Trophoblast cell (in vitro differentiated cells and primary cell): ENCODE results near the gene KIF5A.

Experiments used
- DNase-seq, 2 donors: peaks; one replicate each; pipeline ENCODE4 v3.0.0-alpha.2; 2016
- H2AFZ ChIP-seq: 2 replicates; pipeline ENCODE4 v1.6.1; 2013; ENCODE audit warnings: low read length, moderate library complexity, mild to moderate bottlenecking; ENCODE audit not compliant: insufficient read depth, poor library complexity
- H2AK5ac ChIP-seq: 2 replicates; pipeline ENCODE4 v1.6.1; 2013; ENCODE audit warnings: mild to moderate bottlenecking, low read length
- H2BK120ac ChIP-seq: 2 replicates; pipeline ENCODE4 v1.6.1; 2013; ENCODE audit warnings: low read length, mild to moderate bottlenecking, moderate library complexity; ENCODE audit not compliant: insufficient read depth, poor library complexity
- H2BK12ac ChIP-seq: 2 replicates; pipeline ENCODE4 v1.6.1; 2013; ENCODE audit warnings: mild to moderate bottlenecking, low read length, moderate library complexity
- H2BK5ac ChIP-seq: 2 replicates; pipeline ENCODE4 v1.6.1; 2013; ENCODE audit warnings: low read length, low read depth, moderate library complexity, mild to moderate bottlenecking; ENCODE audit not compliant: poor library complexity
- H3K14ac ChIP-seq: 2 replicates; pipeline ENCODE4 v1.6.1; 2013; ENCODE audit warnings: mild to moderate bottlenecking, low read length
- H3K18ac ChIP-seq: 2 replicates; pipeline ENCODE4 v1.6.1; 2013; ENCODE audit warnings: mild to moderate bottlenecking, low read length
- H3K23ac ChIP-seq: 2 replicates; pipeline ENCODE4 v1.6.1; 2013; ENCODE audit warnings: low read length
- H3K27ac ChIP-seq: 2 replicates; pipeline ENCODE4 v1.5.1; 2013; ENCODE audit warnings: low read depth, mild to moderate bottlenecking, inconsistent platforms, low read length, moderate library complexity
- H3K27me3 ChIP-seq: 2 replicates; pipeline ENCODE4 v1.6.1; 2013; ENCODE audit warnings: inconsistent platforms, mild to moderate bottlenecking, low read length, moderate library complexity; ENCODE audit not compliant: insufficient read depth
- H3K36me3 ChIP-seq, 2 experiments: 1 replicate in 1 of 2; 2 replicates in 1 of 2; pipeline ENCODE4 v1.6.1; 2013; ENCODE audit warnings: low read length in 2 of 2, mild to moderate bottlenecking in 2 of 2, moderate library complexity in 1 of 2; ENCODE audit not compliant: insufficient read depth in 2 of 2, control insufficient read depth in 1 of 2
- H3K4ac ChIP-seq: 2 replicates; pipeline ENCODE4 v1.6.1; 2013; ENCODE audit warnings: low read depth, mild to moderate bottlenecking, low read length, moderate library complexity
- H3K4me1 ChIP-seq, 2 experiments: 1 replicate in 1 of 2; 2 replicates in 1 of 2; pipeline ENCODE4 v1.6.1; 2013; ENCODE audit warnings: low read length in 2 of 2, mild to moderate bottlenecking in 2 of 2, moderate library complexity in 1 of 2; ENCODE audit not compliant: insufficient read depth in 2 of 2, control insufficient read depth in 1 of 2
- H3K4me2 ChIP-seq: 2 replicates; pipeline ENCODE4 v1.6.1; 2013; ENCODE audit warnings: inconsistent platforms, mild to moderate bottlenecking, low read length, moderate library complexity
- H3K4me3 ChIP-seq: 2 replicates; pipeline ENCODE4 v1.5.1; 2013; ENCODE audit warnings: mild to moderate bottlenecking, low read depth, low read length, inconsistent platforms
- H3K79me1 ChIP-seq: one replicate; pipeline ENCODE4 v1.6.1; 2013; ENCODE audit warnings: low read length
- H3K79me2 ChIP-seq: 2 replicates; pipeline ENCODE4 v1.6.1; 2013; ENCODE audit warnings: low read length, mild to moderate bottlenecking; ENCODE audit not compliant: control insufficient read depth, insufficient read depth, poor library complexity
- H3K9ac ChIP-seq: 2 replicates; pipeline ENCODE4 v1.6.1; 2013; ENCODE audit warnings: mild to moderate bottlenecking, low read length
- H3K9me3 ChIP-seq: 2 replicates; pipeline ENCODE4 v1.6.1; 2013; ENCODE audit warnings: low read depth, mild to moderate bottlenecking, control low read depth, inconsistent platforms, low read length; ENCODE audit not compliant: insufficient read depth
- H4K12ac ChIP-seq: 2 replicates; pipeline ENCODE4 v1.6.1; 2013; ENCODE audit warnings: low read depth, mild to moderate bottlenecking, low read length, moderate library complexity
- H4K8ac ChIP-seq: 2 replicates; pipeline ENCODE4 v1.6.1; 2013; ENCODE audit warnings: low read depth, mild to moderate bottlenecking, low read length, moderate library complexity
- H4K91ac ChIP-seq: one replicate; pipeline ENCODE4 v1.6.1; 2013; ENCODE audit warnings: low read depth, mild to moderate bottlenecking, low read length, moderate library complexity
- WGBS: extraction: QIAGEN DNeasy Blood & Tissue Kit; methylation state at CpG from one replicate; pipeline ENCODE4 v1.1.7; 2013; ENCODE audit warnings: missing lambda C conversion rate; ENCODE audit not compliant: insufficient read length, insufficient coverage; ENCODE audit errors: extremely low coverage; 5-methylcytosine and 5-hydroxymethylcytosine counted together

KIF5A gene

GRCh38 chr12:57536597-57536942, 13.3 kb upstream of the KIF5A start:
- no peaks in the 10 kb centered on the region for H3K4me1 ChIP-seq
- no peaks in the 10 kb centered on the region for H3K9me3 ChIP-seq
- H3K4ac ChIP-seq: no peak overlapping the region
- no peak for DNase-seq
- H4K8ac ChIP-seq: no peak overlapping the region
- no peak overlapping the region for H2BK120ac ChIP-seq
- no peaks in the 10 kb centered on the region for H3K79me1 ChIP-seq
- no peak overlapping the region for H3K18ac ChIP-seq
- H3K36me3 ChIP-seq: peaks cover 39 to 64% of the 10 kb centered on the region in 2 experiments
- H3K9ac ChIP-seq: no peak overlapping the region
- H3K14ac ChIP-seq: no peak overlapping the region
- H3K23ac ChIP-seq: no peak overlapping the region
- H3K4me3 ChIP-seq: no peak overlapping the region
- H3K27ac ChIP-seq: no peak overlapping the region
- H3K4me2 ChIP-seq: no peak overlapping the region
- H4K91ac ChIP-seq: no peak overlapping the region
- H2AK5ac ChIP-seq: no peak overlapping the region
- no peak overlapping the region for H4K12ac ChIP-seq
- no peak overlapping the region for H2BK5ac ChIP-seq
- no peaks in the 10 kb centered on the region for H3K79me2 ChIP-seq
- H2AFZ ChIP-seq: no peak overlapping the region
- H2BK12ac ChIP-seq: no peak overlapping the region
- no CpG with 5 or more reads among the region's 1 CpG for WGBS
- H3K27me3 ChIP-seq: no peaks in the 10 kb centered on the region

- no peaks in the 10 kb centered on the region for H3K4me1 ChIP-seq
- no peak overlapping the region for H2BK12ac ChIP-seq
- no CpG with 5 or more reads among the region's 5 CpGs for WGBS
- H3K18ac ChIP-seq: no peak overlapping the region
- H2AFZ ChIP-seq: no peak overlapping the region
- H3K9me3 ChIP-seq: no peaks in the 10 kb centered on the region
- H3K27me3 ChIP-seq: no peaks in the 10 kb centered on the region
- no peaks in the 10 kb centered on the region for H3K79me2 ChIP-seq
- H4K12ac ChIP-seq: no peak overlapping the region
- no peak overlapping the region for H4K91ac ChIP-seq
- H3K4me2 ChIP-seq: no peak overlapping the region
- no peak overlapping the region for H3K23ac ChIP-seq
- H3K79me1 ChIP-seq: no peaks in the 10 kb centered on the region
- no peak overlapping the region for H3K4ac ChIP-seq
- no peak overlapping the region for H4K8ac ChIP-seq
- H3K36me3 ChIP-seq: peaks cover 27 to 50% of the 10 kb centered on the region in 2 experiments
- H3K4me3 ChIP-seq: no peak overlapping the region
- H3K27ac ChIP-seq: no peak overlapping the region
- no peak overlapping the region for H2AK5ac ChIP-seq
- H2BK5ac ChIP-seq: no peak overlapping the region
- H3K14ac ChIP-seq: no peak overlapping the region
- no peak overlapping the region for H3K9ac ChIP-seq
- no peak overlapping the region for H2BK120ac ChIP-seq
- no peak for DNase-seq
These were observed 10.6 kb upstream of the KIF5A start for GRCh38 chr12:57539134-57539768.

GRCh38 chr12:57541001-57541400, 8.8 kb upstream of the KIF5A start:
- Histone ChIP-seq H2AK5ac (no peak overlapping the region), H3K27ac (no peak overlapping the region), H3K18ac (no peak overlapping the region), H4K12ac (no peak overlapping the region), H3K23ac (no peak overlapping the region), H3K27me3 (no peaks in the 10 kb centered on the region), H3K9me3 (no peaks in the 10 kb centered on the region), H2BK5ac (no peak overlapping the region), H3K79me1 (no peaks in the 10 kb centered on the region), H2BK120ac (no peak overlapping the region), H2BK12ac (no peak overlapping the region), H3K9ac (no peak overlapping the region), H3K4ac (no peak overlapping the region), H4K91ac (no peak overlapping the region), H3K4me2 (no peak overlapping the region), H3K4me1 (peaks cover 4% of the 10 kb centered on the region in 2 experiments), H4K8ac (no peak overlapping the region), H2AFZ (no peak overlapping the region), H3K36me3 (peaks cover 19 to 39% of the 10 kb centered on the region in 2 experiments), H3K4me3 (no peak overlapping the region), H3K14ac (no peak overlapping the region), H3K79me2 (no peaks in the 10 kb centered on the region)
- no CpG with 5 or more reads among the region's 2 CpGs for WGBS
- DNase-seq: no peak

GRCh38 chr12:57541717-57542116, 8.1 kb upstream of the KIF5A start:
- Histone ChIP-seq H2AK5ac (no peak overlapping the region), H4K12ac (no peak overlapping the region), H2AFZ (no peak overlapping the region), H3K9ac (no peak overlapping the region), H3K4me2 (no peak overlapping the region), H3K36me3 (peaks cover 19 to 39% of the 10 kb centered on the region in 2 experiments), H2BK12ac (no peak overlapping the region), H3K9me3 (no peaks in the 10 kb centered on the region), H3K27ac (no peak overlapping the region), H2BK120ac (no peak overlapping the region), H3K79me1 (peaks cover 2% of the 10 kb centered on the region), H3K79me2 (peaks cover 5% of the 10 kb centered on the region), H3K14ac (no peak overlapping the region), H3K4me1 (peaks cover 7% of the 10 kb centered on the region in 2 experiments), H3K4ac (no peak overlapping the region), H3K18ac (no peak overlapping the region), H4K91ac (no peak overlapping the region), H3K27me3 (no peaks in the 10 kb centered on the region), H3K23ac (no peak overlapping the region), H3K4me3 (no peak overlapping the region), H2BK5ac (no peak overlapping the region), H4K8ac (no peak overlapping the region)
- no CpG with 5 or more reads among the region's 2 CpGs for WGBS
- no peak for DNase-seq
